Stimulated activated CD4-positive, alpha-beta T cell treated with anti-CD3 and anti-CD28 coated beads, Interleukin-12 subunit alpha, Interleukin-12 subunit beta, amount 100 ng/mL, for 4 hours (primary cell): ENCODE data around the gene HDAC10.

Source experiments
- DNase-seq: peaks from one replicate; pipeline ENCODE4 v3.0.0-alpha.2; 2020

Gene HDAC10

DNA sequence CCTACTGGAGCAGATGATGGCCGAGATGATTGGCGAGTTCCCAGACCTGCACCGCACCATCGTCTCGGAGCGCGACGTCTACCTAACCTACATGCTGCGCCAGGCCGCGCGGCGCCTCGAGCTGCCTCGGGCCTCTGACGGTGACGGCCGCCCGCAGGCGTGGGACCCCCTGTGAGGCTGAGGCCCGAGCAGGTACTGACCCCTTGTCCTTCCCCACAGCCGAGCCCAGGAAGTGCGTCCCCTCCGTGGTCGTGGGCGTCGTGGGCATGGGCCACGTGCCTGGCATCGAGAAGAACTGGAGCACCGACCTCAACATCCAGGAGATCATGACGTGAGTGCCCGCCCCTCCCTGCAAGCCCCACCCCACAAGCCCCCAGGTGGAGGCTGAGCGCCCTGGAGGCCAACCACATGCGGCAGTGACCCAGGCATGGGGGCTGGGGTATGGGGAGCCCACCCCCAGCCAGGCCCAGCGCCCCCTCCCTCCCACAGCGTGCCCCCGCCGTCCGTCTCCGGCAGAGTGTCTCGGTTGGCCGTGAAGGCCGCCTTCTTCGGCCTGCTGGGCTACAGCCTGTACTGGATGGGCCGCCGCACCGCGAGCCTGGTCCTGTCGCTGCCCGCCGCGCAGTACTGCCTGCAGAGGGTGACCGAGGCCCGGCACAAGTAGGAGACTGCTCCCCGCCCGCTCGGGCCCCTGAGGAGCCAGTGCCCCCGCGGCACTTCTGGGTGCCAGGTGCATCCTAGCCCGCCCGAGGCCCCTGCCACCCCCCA lies 53.0 kb downstream of the HDAC10 start:
- no peak for DNase-seq

DNA sequence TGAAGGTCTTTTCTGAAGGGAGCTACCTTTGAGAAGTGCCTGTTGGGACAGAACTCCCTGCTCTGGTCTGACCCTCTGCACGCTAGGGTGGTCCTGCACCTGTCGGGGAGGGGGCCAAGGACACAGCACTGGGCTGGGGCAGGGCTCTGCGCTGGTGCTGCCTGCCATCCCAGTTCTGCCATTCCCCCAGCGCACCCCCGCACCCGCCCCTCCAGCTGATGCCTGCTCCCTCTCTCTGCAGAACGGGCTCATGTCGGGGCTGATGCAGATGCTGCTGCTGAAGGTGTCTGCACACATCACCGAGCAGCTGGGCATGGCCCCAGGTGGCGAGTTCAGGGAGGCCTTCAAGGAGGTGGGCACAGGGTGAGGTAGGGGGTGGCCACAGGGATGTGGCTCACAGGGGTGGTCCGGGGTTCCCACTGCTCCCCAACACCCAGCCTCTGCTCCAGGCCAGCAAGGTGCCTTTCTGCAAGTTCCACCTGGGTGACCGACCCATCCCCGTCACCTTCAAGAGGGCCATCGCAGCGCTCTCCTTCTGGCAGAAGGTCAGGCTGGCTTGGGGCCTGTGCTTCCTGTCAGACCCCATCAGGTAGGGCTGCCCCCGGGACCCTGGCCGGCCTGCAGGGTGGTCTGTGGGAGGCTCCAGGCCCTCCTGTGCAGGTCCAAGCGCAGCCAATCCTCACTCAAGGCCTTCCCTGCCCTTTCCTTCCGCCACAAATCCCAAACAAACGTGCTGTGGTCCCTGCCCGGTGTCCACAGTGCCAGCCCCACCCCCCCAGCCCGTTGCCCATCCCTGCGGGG lies 53.9 kb downstream of the HDAC10 start:
- DNase-seq, result no peak

DNA sequence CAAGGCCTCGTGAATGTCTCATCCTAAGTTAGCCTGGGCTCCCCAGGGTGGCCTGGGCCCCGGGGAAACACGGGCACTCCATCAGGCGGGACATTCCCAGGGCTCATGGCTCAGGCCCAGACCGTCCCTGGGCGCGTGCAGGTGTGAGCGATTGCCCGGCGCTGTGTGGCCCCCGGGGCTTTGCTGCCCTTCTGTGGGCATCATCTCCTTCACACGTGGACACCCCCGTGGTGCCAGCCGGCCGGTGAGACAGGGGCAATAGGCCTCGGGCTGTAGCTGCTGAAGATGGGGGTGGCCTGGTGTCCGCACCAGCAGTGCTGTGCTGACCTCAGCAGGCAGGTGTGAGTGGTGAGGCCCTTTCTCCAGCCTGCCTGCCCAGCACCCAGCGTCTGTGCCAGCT lies 54.8 kb downstream of the HDAC10 start:
- no peak for DNase-seq
